GM19455 (cell line): ENCODE results near the gene WDR72.

ENCODE experiments used
- ATAC-seq: cut with Tn5 transposase; IDR thresholded peaks from one replicate; pipeline ENCODE4 v1.9.1; 2021; ENCODE audit not compliant: unreplicated experiment

WDR72 gene

GRCh38 chr15:53611145-53611920 lies 148.1 kb downstream of the WDR72 start:
- ATAC-seq = no peak

DNA sequence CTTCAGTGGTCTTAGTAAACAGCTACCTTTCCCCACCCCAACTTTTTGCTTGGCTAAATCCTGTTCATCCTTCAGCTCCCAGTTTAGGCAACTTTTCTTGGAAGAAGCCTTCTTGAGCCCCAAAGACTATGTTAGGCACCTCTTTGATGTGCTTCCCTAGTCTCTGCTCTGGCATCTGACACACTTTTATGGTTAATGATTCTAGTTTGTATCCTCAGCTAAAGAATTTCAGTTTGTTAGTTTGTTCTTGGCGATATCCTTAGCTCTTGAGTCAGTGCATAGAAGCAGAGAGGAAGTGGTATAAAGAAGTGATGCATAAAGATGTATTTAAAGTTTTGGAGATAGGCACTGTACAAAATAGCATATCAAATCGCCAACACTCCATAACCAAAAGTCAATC lies 168.4 kb downstream of the WDR72 start:
- ATAC-seq = no peak

GRCh38 chr15:53590380-53590779 lies 169.1 kb downstream of the WDR72 start:
- ATAC-seq = no peak

DNA sequence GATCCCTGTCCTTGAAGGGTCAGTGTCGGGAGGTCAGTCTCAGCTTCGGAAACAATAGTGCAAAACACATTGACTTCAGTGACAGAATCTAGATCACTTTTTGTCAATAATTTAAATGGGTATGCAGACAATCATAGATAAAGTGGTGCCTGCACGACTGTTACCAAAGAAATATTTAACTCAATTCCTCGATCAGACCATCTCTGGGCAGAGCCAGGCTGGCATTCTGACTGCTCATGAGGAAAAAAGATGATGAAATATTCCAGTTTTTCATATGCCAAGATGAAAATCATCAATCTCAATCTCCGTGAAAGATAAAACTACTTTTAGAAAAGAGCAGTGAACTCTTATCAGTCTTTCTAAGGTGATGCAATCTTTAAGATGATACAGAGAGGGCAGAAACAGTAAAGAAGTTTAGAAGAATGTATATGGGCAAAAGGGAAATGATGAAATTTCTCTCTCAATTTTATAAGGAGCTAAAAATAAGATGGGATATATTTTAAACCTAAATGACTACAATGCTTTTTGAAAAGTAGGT lies 169.9 kb downstream of the WDR72 start:
- ATAC-seq = no peak

- ATAC-seq = no peak
Observed at GRCh38 chr15:53588773-53589172, 170.7 kb downstream of the WDR72 start.

DNA sequence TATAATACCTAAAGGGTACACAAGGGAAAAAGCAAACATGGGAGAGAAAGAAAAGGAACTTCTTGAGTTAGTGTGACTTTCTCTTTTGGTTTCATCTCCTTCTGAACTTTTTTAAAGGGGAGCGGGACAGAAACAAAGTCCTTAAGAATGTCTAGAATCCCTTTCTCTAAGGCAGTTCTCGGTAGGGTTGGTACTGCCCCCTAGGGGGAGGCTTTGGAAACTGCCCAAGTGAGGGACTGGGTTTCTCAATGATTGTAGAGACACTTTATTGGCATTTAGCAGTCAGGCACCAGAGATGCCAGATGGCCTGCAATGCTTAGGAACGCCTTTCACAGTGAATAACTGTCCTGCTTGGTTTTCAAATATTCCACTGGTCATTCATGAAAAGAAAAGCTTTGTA lies 172.7 kb downstream of the WDR72 start:
- ATAC-seq = no peak

DNA sequence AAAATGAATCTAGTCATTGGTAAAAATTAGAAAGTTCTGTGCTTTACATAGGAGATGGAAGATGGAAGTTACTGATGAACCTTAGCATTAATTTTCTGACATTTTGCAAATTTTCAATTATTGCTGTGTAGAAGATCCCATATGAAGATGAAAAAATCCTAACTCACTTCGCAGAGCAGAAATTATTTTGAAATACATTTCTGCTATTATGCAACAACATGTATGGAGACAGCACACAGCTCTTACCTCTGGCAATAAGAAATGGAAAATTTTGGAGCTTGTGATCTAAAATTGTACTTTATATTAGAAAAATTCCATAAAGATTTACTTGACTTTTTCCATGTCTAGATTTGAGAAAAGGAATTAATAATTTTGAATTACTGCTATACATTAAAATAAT lies 177.9 kb downstream of the WDR72 start:
- no peak for ATAC-seq

DNA sequence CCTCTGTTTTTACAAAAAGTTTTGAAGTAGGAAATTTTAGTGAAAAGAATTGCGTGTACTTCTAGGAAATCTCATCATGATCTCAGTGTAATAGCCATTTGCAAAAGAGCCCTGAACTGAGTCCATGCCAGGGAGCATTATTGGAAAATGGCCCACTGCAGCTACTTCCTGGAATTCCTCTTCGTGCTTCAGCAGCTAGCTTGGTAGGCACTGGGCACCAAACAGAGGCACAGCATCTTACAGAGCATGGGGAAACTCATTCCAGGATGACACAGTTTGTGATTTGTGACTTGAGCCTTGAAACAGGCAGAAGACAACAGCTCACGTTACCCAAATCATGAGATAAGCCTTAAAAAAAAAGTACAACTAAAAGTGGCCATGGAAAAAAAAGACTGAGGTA lies 179.1 kb downstream of the WDR72 start:
- ATAC-seq = no peak

DNA sequence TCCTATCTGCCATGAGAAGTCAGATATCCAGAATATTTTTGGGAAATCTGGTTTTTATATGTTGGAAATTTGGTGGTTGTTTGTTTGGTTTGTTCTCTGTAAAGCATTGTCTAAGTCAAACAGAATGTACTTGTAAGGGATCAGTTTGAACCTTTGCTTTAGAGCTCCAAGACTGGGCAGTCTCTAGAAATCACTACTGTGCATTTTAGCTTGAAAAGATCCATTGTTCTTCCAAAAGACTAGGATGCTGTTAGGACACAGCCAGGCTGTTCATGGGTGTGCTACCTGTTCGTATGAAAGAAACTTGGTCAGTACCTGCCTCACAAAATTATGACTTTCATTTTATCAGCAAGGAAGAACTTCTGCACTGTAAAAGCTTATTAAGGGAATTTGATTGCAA lies 182.6 kb downstream of the WDR72 start:
- ATAC-seq = no peak

DNA sequence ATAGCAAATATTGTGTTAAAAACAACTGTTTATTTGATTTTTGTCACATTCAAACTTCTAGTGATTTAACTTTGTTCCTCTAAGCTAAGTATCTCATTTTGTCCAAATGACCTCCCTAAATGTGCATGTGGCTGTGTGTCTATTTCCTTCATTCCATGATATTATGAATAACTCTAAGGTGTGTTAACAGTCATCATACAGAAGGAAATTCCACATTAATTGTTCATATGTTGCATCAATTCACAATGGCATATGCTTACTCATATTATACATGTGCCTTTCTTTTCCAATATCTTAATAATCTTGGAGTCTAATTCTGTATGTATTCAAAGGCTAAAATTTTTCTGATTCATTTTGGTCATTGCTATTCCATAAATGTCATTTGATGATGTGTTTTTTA lies 186.4 kb downstream of the WDR72 start:
- no peak for ATAC-seq

DNA sequence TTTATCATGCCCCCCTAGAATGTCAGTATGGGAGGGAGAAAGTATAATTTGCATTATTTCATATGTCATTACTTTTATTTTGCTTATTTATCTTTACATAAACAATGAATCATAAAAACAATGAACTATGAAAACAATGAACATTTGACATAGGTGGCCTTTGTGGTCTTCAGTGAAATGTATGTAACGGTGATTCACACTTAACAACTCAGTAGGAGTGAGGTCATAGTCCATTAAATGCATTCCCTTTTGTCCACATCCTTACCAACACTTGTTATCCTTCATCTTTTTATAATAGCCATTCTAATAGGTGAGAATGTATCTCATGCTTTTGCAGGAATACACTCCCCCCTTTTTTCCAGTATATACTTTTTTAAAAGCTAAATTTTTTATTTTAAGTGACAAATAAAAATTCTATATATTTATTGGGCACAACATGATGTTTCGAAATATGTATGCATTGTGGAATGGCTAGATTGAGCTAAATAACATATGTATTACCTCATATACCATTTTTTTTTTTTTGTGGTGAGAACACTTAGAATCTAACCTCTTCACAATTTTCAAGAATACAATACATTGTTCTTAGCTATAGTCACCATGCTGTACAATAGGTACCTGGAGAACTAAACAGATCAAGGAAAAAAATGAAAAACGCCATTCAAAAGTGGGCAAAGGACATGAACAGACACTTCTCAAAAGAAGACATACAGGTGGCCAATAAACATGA lies 189.5 kb downstream of the WDR72 start:
- no peak for ATAC-seq

DNA sequence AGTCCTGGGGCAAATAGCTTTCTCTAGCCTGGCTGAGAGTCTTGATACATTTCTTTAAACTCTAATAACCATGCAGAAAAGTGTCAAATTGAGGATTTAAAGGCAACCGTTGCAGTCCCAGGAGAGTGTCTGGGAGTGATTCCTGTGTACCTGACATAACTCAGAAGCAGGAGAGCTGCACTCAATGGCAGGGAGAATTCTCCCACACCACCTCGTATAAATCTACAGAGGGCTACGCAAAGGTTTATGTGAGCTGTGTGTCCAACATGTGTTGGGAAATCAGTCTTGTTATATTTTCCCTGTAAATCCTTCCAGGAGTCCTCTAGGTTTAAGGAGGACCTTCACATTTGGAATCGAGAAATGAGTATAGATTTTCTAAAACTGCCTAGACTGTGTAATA lies 192.6 kb downstream of the WDR72 start:
- no peak for ATAC-seq

- ATAC-seq = no peak
Observed at GRCh38 chr15:53565721-53566120, 193.7 kb downstream of the WDR72 start.

- ATAC-seq = no peak
Observed at GRCh38 chr15:53564647-53565046, 194.8 kb downstream of the WDR72 start.

DNA sequence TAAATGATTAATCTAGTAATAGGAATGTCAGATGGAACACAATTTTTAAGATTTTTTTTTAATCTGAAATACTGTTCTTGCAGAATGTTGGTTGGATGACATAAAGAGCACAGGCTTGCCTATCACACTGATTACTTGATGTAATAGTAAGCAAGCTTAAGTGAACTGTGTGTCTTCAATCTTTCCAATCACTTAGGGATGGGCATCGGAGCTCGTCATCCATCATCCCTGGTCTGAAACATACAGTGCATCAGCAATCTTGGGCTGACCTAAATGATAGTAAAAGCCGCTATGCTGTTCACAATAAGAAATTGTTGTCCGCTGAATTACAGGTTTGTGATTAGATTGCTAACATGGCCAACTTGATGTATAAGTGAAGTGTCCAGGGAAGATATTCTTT lies 195.8 kb downstream of the WDR72 start:
- ATAC-seq = no peak

- no peak for ATAC-seq
Observed at GRCh38 chr15:53559364-53560277, 199.8 kb downstream of the WDR72 start.

DNA sequence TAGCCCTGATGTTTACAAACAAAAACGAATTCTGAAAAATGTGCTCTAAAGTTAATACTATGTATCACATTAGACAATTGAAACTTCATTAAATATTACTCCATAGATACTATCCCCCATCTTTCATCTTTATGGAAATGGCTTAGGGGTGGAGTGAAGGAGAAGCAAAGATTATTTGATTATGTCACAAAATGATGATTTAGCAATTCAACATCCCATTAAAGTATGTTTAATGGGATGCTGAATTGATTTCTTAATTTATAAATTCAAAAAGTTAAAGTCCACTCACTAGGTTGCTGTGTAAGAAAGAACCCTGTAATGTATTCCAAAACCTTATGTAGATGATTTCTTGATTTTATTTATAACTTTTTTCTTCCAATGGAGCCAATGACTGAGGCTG lies 201.1 kb downstream of the WDR72 start:
- ATAC-seq = no peak

DNA sequence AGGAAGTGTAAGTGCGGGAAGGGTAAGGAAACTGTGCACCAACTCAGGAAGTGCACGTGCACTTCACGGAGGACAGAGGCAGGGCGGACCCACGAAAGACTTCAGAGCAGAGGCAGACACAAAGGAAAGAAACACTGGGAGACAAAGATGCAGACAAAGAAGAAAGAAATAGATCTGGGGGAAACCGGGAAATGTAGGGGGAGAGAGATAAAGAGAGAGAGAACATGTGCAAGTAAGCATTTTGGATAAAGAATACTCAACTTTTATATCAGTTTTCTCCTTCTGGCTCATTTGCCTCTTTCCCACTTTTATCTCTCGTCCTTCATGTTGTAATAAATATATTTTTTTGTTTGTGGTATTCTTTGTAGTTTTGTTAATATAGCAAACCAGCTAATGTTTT lies 204.2 kb downstream of the WDR72 start:
- ATAC-seq = no peak

DNA sequence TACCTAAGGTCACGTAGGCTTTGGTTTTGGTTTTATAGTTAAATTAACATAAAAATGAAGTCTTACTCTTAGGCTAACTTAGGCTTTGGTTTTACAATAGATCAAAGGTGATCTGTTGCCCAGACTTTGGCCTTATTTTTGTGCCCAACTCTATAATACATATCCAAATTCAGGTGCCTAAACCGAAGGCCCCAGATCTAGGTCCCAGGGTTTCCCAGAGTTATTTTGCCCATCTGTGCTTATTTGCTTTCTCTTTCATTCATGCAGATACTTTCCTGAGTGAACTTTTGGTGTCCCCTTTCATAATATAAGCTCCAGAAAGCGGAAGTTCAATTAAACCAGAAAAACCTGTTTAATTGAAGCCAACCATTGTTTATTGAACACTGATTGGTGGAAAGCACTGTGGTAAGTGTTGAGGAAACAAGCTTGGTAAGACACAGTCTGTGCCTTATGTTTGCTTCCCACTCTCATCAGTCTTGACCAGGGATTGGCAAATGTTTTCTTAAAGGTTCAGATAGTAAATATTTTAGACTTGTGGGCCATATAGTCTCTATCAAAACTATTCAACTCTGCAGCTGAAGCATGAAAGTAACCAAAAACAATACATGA lies 209.7 kb downstream of the WDR72 start:
- no peak for ATAC-seq

GRCh38 chr15:53548236-53548635 lies 211.2 kb downstream of the WDR72 start:
- ATAC-seq = no peak
